GM19328 (cell line): ENCODE measurements around the gene GYG2.
"Not testable (repeated sequence)": the region's sequence is repeated elsewhere in the genome, so short reads cannot be mapped to it uniquely, and the experiment has no call there.

Experiments
- ATAC-seq: cut with Tn5 transposase; IDR thresholded peaks from one replicate; pipeline ENCODE4 v1.9.1; 2021; ENCODE audit warnings: mild to moderate bottlenecking, moderate library complexity; ENCODE audit not compliant: unreplicated experiment

GYG2 gene

GRCh38 chrX:2812161-2812907, 16.4 kb upstream of the GYG2 start:
- ATAC-seq, result not testable (repeated sequence)

DNA sequence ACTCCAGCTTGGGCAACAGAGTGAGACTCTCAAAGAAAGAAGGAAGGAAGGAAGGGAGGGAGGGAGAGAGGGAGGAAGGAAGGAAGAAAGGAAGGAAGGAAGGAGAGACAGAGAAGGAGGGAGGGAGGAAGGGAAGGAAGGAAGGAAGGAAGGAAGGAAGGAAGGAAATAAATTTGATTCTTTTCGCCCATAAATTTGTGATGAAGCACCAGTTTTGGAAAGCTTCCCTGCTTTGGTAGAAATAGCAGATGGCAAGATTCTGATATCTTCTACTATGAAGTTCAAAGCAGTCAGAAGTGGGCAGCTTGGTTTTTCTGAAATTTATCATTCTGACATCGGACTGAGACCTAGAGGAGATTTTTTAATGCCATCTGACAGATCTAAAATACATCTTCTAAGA, 11.7 kb upstream of the GYG2 start:
- no peak for ATAC-seq

GRCh38 chrX:2819345-2820135, 9.2 kb upstream of the GYG2 start:
- no peak for ATAC-seq

GRCh38 chrX:2820136-2820771, 8.5 kb upstream of the GYG2 start:
- no peak for ATAC-seq

GRCh38 chrX:2823795-2824386, 4.8 kb upstream of the GYG2 start:
- no peak for ATAC-seq

DNA sequence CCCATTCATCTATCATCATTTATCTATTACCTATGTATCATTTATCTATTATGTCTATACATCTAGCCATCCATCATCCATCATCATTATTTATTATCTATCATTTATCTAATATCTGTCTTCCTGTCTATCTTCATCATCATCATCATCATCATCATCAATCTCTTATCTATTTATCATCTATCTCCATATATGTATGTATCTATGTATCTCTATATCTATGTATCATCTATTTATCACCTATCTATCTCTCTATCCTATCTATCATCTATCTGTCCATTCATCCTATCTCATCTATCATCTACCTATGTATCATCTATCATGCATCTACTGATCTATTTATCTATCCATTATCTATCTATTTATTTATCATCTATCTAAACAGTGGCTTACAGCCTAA, 3.8 kb upstream of the GYG2 start:
- no peak for ATAC-seq

- ATAC-seq, result no peak
These were observed 255 bp downstream of the GYG2 start for GRCh38 chrX:2828959-2829411.

- no peak for ATAC-seq
These were observed 928 bp downstream of the GYG2 start for GRCh38 chrX:2829469-2830246.

DNA sequence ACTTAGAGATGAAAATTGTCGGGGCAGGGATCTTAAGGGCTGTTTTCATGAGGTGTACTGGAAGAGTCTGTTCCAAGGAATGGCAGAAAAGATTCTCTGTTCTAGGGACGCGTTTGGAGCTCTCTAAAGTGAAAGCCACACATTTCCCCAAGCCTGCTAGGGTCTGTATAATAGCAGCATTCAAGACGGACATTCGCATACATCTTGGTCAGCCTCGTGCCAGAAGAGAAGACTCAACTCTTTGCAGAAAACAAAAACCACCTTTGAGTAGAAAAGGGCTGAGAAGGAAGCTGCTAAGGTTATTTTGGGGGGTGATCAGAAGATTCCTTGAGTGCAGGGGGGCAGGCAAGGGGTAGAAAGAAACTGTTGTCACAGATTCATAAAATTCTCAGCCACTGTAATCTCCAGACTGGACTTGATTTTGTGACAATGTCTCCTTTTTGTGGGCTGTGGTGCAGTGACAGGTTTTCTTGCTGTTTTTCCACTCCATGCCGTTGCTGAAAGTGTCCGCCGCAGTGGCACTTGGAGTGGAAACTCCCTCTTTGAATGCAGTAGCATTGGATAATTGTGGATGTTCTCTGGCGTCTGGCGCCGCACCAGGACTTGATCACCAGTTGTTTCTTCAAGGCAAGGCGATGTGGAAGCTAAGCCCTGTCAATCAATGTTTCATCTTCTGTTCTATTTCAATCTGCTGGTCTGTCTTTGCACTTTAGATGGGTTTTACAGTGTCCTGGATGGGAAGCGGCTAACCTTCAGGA, 2.9 kb downstream of the GYG2 start:
- ATAC-seq, result no peak

- ATAC-seq, result no peak
These were observed 9.2 kb downstream of the GYG2 start for GRCh38 chrX:2837961-2838360.

DNA sequence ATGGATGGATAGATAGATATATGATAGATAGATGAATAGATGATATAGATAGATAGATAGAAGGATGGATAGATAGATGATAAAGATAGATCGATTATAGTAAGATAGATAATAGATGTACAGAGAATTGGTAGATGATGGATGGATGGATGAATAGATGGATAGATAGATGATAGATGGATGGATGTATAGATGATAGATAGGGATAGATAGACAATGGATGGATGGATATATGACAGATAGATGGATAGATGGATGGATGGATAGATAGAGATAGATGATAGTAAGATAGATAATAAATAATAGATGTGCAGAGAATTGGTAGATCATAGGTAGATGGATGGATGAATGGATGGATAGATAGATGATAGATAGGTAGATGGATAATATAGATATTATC, 12.2 kb downstream of the GYG2 start:
- no peak for ATAC-seq

GRCh38 chrX:2841537-2841936, 12.8 kb downstream of the GYG2 start:
- no peak for ATAC-seq

- no peak for ATAC-seq
These were observed 18.3 kb downstream of the GYG2 start for GRCh38 chrX:2846992-2847391.

- no peak for ATAC-seq
These were observed 20.2 kb downstream of the GYG2 start for GRCh38 chrX:2848871-2849301.

- no peak for ATAC-seq
These were observed 26.2 kb downstream of the GYG2 start for GRCh38 chrX:2854918-2855317.

DNA sequence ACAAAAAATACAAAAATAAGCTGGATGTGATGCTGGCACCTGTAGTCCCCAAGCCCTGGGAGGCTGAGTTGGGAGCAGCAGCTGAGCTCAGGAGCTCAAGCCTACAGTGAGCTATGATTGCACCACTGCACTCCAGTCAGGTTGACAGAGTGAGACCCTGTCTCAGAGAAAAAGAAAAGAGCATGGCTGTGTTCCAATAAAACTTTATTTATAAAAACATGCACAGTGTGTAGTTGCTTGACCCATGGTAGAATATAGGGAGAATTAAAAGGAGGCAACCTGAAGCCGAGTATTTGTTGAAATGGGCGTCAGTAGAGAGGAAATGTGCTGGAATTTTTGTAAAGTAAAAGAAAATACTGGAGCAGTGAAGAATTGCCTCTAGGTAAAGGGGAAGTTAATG, 27.0 kb downstream of the GYG2 start:
- no peak for ATAC-seq

DNA sequence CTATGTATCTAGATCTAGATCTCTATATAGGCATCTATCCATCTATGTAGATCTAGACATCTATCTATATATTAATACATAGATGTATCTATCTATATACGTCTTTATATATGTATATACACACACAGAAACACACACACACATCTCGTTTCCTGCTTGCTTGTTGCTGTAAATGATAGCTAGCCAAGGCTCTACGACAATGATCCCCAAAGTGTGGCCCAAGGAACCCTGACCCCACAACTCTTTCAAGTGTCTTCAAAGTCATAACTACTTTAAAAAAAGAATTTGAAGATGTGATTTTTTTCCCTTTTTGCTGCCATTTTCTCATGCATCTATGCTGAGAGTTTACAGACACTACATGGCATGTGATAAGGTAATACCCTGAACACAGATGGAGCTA, 28.8 kb downstream of the GYG2 start:
- no peak for ATAC-seq

DNA sequence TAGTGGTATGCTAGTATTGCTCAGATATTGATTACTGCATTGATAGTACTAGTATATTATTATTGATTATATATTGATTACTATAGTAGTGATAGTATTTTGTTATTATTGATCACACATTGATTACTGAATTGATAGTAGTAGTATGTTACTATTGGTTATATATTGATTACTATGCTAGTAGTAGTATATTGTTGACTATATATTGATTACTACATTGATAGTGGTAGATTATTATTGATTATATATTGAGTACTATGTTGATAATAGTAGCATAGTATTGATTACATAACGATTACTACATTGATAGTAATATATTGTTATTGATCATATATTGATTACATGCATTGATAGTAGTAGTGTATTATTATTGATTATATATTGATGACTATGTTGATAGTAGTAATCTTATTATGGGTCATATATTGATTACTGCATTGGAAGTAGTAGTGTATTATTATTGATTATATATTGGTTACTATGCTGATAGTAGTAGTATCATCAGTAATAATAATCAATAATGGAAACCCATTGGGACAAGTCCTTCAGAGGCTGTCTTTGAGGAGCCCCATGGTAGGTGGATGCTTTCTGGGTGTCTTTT, 30.6 kb downstream of the GYG2 start:
- no peak for ATAC-seq

DNA sequence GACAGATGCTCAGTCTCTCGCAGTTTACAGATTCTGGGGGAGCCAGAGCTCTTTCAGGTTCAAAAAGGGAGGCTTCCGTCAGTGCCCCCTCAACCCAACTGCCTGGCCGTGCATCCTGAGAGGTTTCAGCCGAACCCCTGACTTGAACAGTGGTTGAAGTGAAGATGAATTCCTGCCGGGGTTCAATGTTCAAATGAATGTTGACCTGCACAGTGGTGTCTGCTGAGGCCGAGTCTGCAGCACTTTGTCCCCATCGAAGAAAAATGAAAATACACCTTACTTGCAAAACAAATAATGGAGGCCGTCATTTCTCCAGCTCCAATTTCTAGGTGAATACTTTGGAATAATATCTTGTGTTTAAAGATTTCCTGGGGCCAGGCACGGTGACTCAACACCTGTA, 33.7 kb downstream of the GYG2 start:
- ATAC-seq, result no peak

DNA sequence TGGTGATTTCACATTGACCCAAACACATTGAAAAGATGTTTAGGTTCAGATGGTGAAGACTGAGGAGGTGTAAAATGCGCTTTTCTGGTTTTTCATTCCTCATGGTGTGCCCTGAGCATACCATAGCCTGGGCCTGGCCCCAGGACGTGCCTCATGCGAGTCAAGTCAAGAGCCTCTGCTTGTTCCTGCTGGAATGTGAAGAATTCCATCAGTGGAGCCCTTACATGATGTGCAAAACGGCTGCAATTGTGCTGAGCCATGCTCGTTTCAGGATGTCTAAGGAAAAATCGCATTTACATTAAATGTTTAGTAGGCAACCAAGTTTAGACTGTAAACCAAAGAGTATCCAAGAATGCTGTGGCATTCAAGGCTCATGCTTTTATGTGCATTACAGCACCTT, 34.9 kb downstream of the GYG2 start:
- ATAC-seq, result no peak
